CD14-positive monocyte (primary cell): ENCODE results near the gene MRPS34. TPM values are rescaled to one million over a fixed set of nuclear protein-coding genes. Genes with fewer than 3 reads are reported as not detected.

Experiments
- DNase-seq, 3 donors: peaks; one replicate each; pipeline ENCODE4 v3.0.0-alpha.2; 2011 to 2022
- H2AFZ ChIP-seq: 2 replicates; pipeline ENCODE4 v1.6.0; 2012; ENCODE audit warnings: mild to moderate bottlenecking, low read depth, low read length, inconsistent platforms; ENCODE audit not compliant: insufficient read depth, poor library complexity, severe bottlenecking
- H3K27ac ChIP-seq, 2 donors: 1 replicate in 1 of 2; 2 replicates in 1 of 2; pipeline ENCODE4 v1.5.1; 2012 to 2013; ENCODE audit warnings: low read length in 2 of 2, control low read depth in 1 of 2, inconsistent platforms in 1 of 2, low read depth in 1 of 2, mild to moderate bottlenecking in 1 of 2
- H3K27me3 ChIP-seq, 2 donors: one replicate each; pipeline versions ENCODE4 v1.6.0 to v1.6.1; 2011 to 2013; ENCODE audit warnings: low read length in 2 of 2; ENCODE audit not compliant: control insufficient read depth in 2 of 2, insufficient read depth in 2 of 2
- H3K36me3 ChIP-seq, 2 donors: replicated peaks in 1 of 2; 1 replicate in 1 of 2; 2 replicates in 1 of 2; pipeline versions ENCODE4 v1.5.1 to v1.6.1; 2012 to 2013; ENCODE audit warnings: low read length in 2 of 2, control low read depth in 1 of 2, inconsistent platforms in 1 of 2, mild to moderate bottlenecking in 1 of 2; ENCODE audit not compliant: insufficient read depth in 2 of 2, control insufficient read depth in 1 of 2
- H3K4me1 ChIP-seq, 2 donors: 1 replicate in 1 of 2; 2 replicates in 1 of 2; pipeline versions ENCODE4 v1.5.1 to v1.6.1; 2012 to 2013; ENCODE audit warnings: low read length in 2 of 2, control low read depth in 1 of 2, inconsistent platforms in 1 of 2, mild to moderate bottlenecking in 1 of 2, moderate library complexity in 1 of 2; ENCODE audit not compliant: insufficient read depth in 2 of 2, control insufficient read depth in 1 of 2
- H3K4me2 ChIP-seq: replicated peaks from 2 replicates; pipeline ENCODE3; 2012; ENCODE audit warnings: low read length, moderate library complexity, mild to moderate bottlenecking; ENCODE audit not compliant: poor library complexity, severe bottlenecking; ENCODE audit errors: extremely low read depth
- H3K4me3 ChIP-seq, 3 experiments: fragments of 200-600 bp in 1 of 3; sonication (generic) in 1 of 3; replicated peaks in 1 of 3; 1 replicate in 2 of 3; 2 replicates in 1 of 3; pipeline ENCODE4 v1.5.1; 2011 to 2013; ENCODE audit warnings: low read length in 3 of 3, mild to moderate bottlenecking in 3 of 3, control low read depth in 2 of 3, low read depth in 2 of 3, inconsistent platforms in 1 of 3, moderate library complexity in 1 of 3
- H3K79me2 ChIP-seq: 2 replicates; pipeline ENCODE4 v1.6.0; 2012; ENCODE audit warnings: mild to moderate bottlenecking, control low read depth, inconsistent platforms, low read length, moderate library complexity; ENCODE audit not compliant: insufficient read depth
- H3K9ac ChIP-seq: 2 replicates; pipeline ENCODE4 v1.6.0; 2017; ENCODE audit warnings: low read length, mild to moderate bottlenecking; ENCODE audit not compliant: insufficient read depth, poor library complexity, severe bottlenecking
- H3K9me3 ChIP-seq, 2 donors: replicated peaks in 1 of 2; 1 replicate in 1 of 2; 2 replicates in 1 of 2; pipeline versions ENCODE4 v1.5.1 to v1.6.1; 2012 to 2013; ENCODE audit warnings: low read length in 2 of 2, control low read depth in 1 of 2; ENCODE audit not compliant: control insufficient read depth in 1 of 2, insufficient read depth in 1 of 2
- H4K20me1 ChIP-seq: 2 replicates; pipeline ENCODE4 v1.6.0; 2012; ENCODE audit warnings: mild to moderate bottlenecking, low read length, control low read depth, moderate library complexity; ENCODE audit not compliant: insufficient read depth
- H3K27ac Mint-ChIP-seq, 7 donors: one replicate each; pipeline ENCODE4 v1.8.0; 2020; ENCODE audit warnings: mild to moderate bottlenecking in 7 of 7, mixed read lengths in 7 of 7, moderate library complexity in 6 of 7, inconsistent platforms in 2 of 7
- H3K27me3 Mint-ChIP-seq, 3 donors: one replicate each; pipeline ENCODE4 v1.8.0; 2021 to 2022; ENCODE audit warnings: low read depth in 3 of 3, mild to moderate bottlenecking in 3 of 3, mixed read lengths in 3 of 3, moderate library complexity in 3 of 3, inconsistent platforms in 1 of 3
- H3K36me3 Mint-ChIP-seq, 2 donors: one replicate each; pipeline ENCODE4 v1.8.0; 2020; ENCODE audit warnings: mixed read lengths in 2 of 2, inconsistent platforms in 1 of 2, mild to moderate bottlenecking in 1 of 2
- H3K4me1 Mint-ChIP-seq: one replicate; pipeline ENCODE4 v1.8.0; 2020; ENCODE audit warnings: mild to moderate bottlenecking, mixed read lengths
- H3K4me3 Mint-ChIP-seq, 2 donors: one replicate each; pipeline ENCODE4 v1.8.0; 2020; ENCODE audit warnings: mild to moderate bottlenecking in 2 of 2, mixed read lengths in 2 of 2, moderate library complexity in 1 of 2
- H3K9me3 Mint-ChIP-seq, 7 donors: one replicate each; pipeline ENCODE4 v1.8.0; 2020 to 2022; ENCODE audit warnings: mixed read lengths in 7 of 7, mild to moderate bottlenecking in 6 of 7, moderate library complexity in 6 of 7, inconsistent platforms in 2 of 7
- WGBS: methylation state at CpG from one replicate; pipeline ENCODE4 v1.1.5; 2013; ENCODE audit warnings: missing lambda C conversion rate; ENCODE audit not compliant: insufficient coverage; 5-methylcytosine and 5-hydroxymethylcytosine counted together
- intact Hi-C, 2 donors: fragments of 100-400 bp; cut with micrococcal nuclease; formaldehyde crosslinking; loops; one replicate each; pipeline versions ENCODE4 v1.15.0 to v1.15.1; 2023
- polyA plus RNA-seq, 3 donors: library from polyadenylated mRNA; depleted of rRNA in 1 of 3; unstranded in 2 of 3; stranded (reverse) in 1 of 3; fragments of 300-500 nt in 2 of 3; fragments of >200 nt in 1 of 3; fragmentation: Illumina TruSeq in 2 of 3; gene quantifications; 1 replicate in 2 of 3; 2 replicates in 1 of 3; pipeline ENCODE4 v1.2.3, GENCODE V29; 2012 to 2021
- TF ChIP-seq, protein P1 (sequence below): fragments of 200-600 bp; IDR thresholded peaks from one replicate; pipeline ENCODE4 v1.8.0; 2022; ENCODE audit warnings: antibody characterized with exemption, mild to moderate bottlenecking

Gene MRPS34
- polyA plus RNA-seq, 3 donors = 34.5 to 137 (median 109) TPM

GRCh38 chr16:1744338-1744840 lies 28.5 kb downstream of the MRPS34 start:
- Histone ChIP-seq H3K9ac (no peak overlapping the region), H3K27ac (no peak overlapping the region), H3K27me3 (no peaks in the 10 kb centered on the region), H3K9me3 (peaks cover 0 to 4% of the 10 kb centered on the region in 2 donors), H3K4me3 (no peak overlapping the region), H4K20me1 (peaks cover 36% of the 10 kb centered on the region), H2AFZ (no peak overlapping the region), H3K4me1 (no peaks in the 10 kb centered on the region), H3K36me3 (peaks cover 79 to 89% of the 10 kb centered on the region in 2 donors), H3K4me2 (no peak overlapping the region), H3K79me2 (no peaks in the 10 kb centered on the region)
- H3K27me3 Mint-ChIP-seq = no peaks in the 10 kb centered on the region
- H3K36me3 Mint-ChIP-seq = peaks cover 47 to 64% of the 10 kb centered on the region in 2 donors
- H3K27ac Mint-ChIP-seq = peak overlapping the region in 1 of 7 donors; percentile 77
- H3K4me1 Mint-ChIP-seq = no peaks in the 10 kb centered on the region
- DNase-seq = no peak
- intact Hi-C loops = no loop called here
- 96% methylated on average over 17 of the region's 24 CpGs for WGBS
- no peak overlapping the region for H3K4me3 Mint-ChIP-seq
- TF ChIP-seq, protein P1, sequence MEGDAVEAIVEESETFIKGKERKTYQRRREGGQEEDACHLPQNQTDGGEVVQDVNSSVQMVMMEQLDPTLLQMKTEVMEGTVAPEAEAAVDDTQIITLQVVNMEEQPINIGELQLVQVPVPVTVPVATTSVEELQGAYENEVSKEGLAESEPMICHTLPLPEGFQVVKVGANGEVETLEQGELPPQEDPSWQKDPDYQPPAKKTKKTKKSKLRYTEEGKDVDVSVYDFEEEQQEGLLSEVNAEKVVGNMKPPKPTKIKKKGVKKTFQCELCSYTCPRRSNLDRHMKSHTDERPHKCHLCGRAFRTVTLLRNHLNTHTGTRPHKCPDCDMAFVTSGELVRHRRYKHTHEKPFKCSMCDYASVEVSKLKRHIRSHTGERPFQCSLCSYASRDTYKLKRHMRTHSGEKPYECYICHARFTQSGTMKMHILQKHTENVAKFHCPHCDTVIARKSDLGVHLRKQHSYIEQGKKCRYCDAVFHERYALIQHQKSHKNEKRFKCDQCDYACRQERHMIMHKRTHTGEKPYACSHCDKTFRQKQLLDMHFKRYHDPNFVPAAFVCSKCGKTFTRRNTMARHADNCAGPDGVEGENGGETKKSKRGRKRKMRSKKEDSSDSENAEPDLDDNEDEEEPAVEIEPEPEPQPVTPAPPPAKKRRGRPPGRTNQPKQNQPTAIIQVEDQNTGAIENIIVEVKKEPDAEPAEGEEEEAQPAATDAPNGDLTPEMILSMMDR = no peak
- peaks cover 0 to 2% (median 0%) of the 10 kb centered on the region in 7 donors for H3K9me3 Mint-ChIP-seq

GRCh38 chr16:1743376-1744337 lies 29.3 kb downstream of the MRPS34 start:
- H3K27me3 Mint-ChIP-seq = no peaks in the 10 kb centered on the region
- H3K36me3 ChIP-seq = peaks cover 71 to 81% of the 10 kb centered on the region in 2 donors
- no peaks in the 10 kb centered on the region for H3K4me1 ChIP-seq
- intact Hi-C loops = no loop called here
- no peak for DNase-seq
- no peaks in the 10 kb centered on the region for H3K4me1 Mint-ChIP-seq
- H3K27me3 ChIP-seq = no peaks in the 10 kb centered on the region
- peak overlapping the region in 2 of 7 donors; percentile 16 to 58 for H3K27ac Mint-ChIP-seq
- no peak overlapping the region for H3K4me3 Mint-ChIP-seq
- H3K36me3 Mint-ChIP-seq = peaks cover 40 to 57% of the 10 kb centered on the region in 2 donors
- WGBS = 95% methylated on average over 29 of the region's 32 CpGs
- H3K4me3 ChIP-seq = no peak overlapping the region
- H2AFZ ChIP-seq = no peak overlapping the region
- H3K79me2 ChIP-seq = no peaks in the 10 kb centered on the region
- no peak overlapping the region for H3K9ac ChIP-seq
- H3K9me3 ChIP-seq = peaks cover 0 to 12% of the 10 kb centered on the region in 2 donors
- peaks cover 36% of the 10 kb centered on the region for H4K20me1 ChIP-seq
- H3K4me2 ChIP-seq = no peak overlapping the region
- peaks cover 0 to 2% (median 0%) of the 10 kb centered on the region in 7 donors for H3K9me3 Mint-ChIP-seq
- TF ChIP-seq, protein P1 = no peak
- H3K27ac ChIP-seq = no peak overlapping the region
